NK-92 (cell line): Measurements from ENCODE around the gene NFAM1.
A peak's percentile ranks its signal among the peaks of the same experiment; 100 is the strongest.

Source experiments
- DNase-seq: peaks from one replicate; lab custom pipeline; 2025; ENCODE audit not compliant: unreplicated experiment; lab: John Stamatoyannopoulos, UW

NFAM1 gene

GRCh38 chr22:42384506-42384905 lies 47.7 kb downstream of the NFAM1 start:
- DNase-seq = no peak

- no peak for DNase-seq
Observed at GRCh38 chr22:42383851-42384417, 48.3 kb downstream of the NFAM1 start.

- DNase-seq = no peak
Observed at GRCh38 chr22:42383287-42383686, 48.9 kb downstream of the NFAM1 start.

GRCh38 chr22:42380769-42381551 lies 51.2 kb downstream of the NFAM1 start:
- no peak for DNase-seq

- DNase-seq = no peak
Observed at GRCh38 chr22:42379966-42380537, 52.2 kb downstream of the NFAM1 start.

GRCh38 chr22:42376711-42377554 lies 55.3 kb downstream of the NFAM1 start:
- no peak for DNase-seq

- DNase-seq = no peak
Observed at GRCh38 chr22:42375982-42376381, 56.2 kb downstream of the NFAM1 start.

GRCh38 chr22:42372976-42373375 lies 59.2 kb downstream of the NFAM1 start:
- DNase-seq = no peak

- no peak for DNase-seq
Observed at GRCh38 chr22:42371501-42371900, 60.7 kb downstream of the NFAM1 start.

GRCh38 chr22:42371099-42371498 lies 61.1 kb downstream of the NFAM1 start:
- DNase-seq = no peak

GRCh38 chr22:42369250-42370041 lies 62.8 kb downstream of the NFAM1 start:
- DNase-seq = peak; percentile 24

- DNase-seq = no peak
Observed at GRCh38 chr22:42368379-42369249, 63.6 kb downstream of the NFAM1 start.

- no peak for DNase-seq
Observed at GRCh38 chr22:42367980-42368378, 64.2 kb downstream of the NFAM1 start.

- no peak for DNase-seq
Observed at GRCh38 chr22:42366806-42367581, 65.2 kb downstream of the NFAM1 start.

GRCh38 chr22:42365942-42366695 lies 66.1 kb downstream of the NFAM1 start:
- no peak for DNase-seq

GRCh38 chr22:42365111-42365865 lies 66.9 kb downstream of the NFAM1 start:
- DNase-seq = no peak

GRCh38 chr22:42364604-42365110 lies 67.5 kb downstream of the NFAM1 start:
- no peak for DNase-seq
